Cerebellar cortex (tissue), 1 donor: ENCODE measurements around the gene EPYC.
"Not testable (repeated sequence)": the region's sequence is repeated elsewhere in the genome, so short reads cannot be mapped to it uniquely, and the experiment has no call there.

Source experiments
- DNase-seq: peaks from one replicate; pipeline ENCODE4 v3.0.0-alpha.2; 2015; ENCODE audit warnings: low spot score

The EPYC gene

DNA sequence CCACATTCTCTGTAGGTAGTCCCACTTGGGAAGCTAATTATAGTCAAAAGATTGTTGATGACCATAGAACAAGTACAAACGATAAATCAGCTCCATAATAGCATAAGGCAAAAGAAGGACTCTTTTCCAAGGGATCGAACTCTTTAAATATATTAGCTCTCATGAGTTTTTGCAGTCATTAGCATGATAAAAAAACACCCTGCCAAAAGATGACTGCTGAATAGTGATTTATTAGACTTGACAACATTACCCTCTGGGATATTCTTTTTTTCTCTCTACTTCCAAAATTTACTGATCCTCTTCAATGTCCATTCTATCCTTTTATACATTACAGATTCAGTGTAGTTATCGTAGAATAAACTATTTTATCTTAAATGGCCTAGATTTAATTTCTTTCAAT is 14.2 kb downstream of the EPYC start:
- DNase-seq = no peak

DNA sequence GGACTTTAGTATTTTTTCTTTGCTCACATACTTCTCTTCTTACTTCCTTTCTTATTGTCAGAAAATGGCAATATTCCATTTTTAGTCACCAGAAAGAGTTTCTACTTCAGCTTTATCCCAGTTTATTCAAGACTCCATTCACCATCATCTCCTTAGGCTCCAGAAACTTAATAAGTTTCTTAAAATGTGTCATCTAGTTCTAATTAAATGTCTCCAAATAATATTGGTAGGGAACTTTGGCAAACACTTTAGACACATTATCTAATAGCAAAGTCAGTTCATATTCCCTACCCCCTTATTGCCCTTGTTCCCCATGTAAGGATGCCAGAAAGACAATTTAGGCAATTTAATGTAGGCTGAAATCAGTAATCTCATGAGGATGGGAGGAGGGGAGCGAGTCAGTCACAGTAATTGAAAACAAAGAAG is 15.1 kb downstream of the EPYC start:
- no peak for DNase-seq

DNA sequence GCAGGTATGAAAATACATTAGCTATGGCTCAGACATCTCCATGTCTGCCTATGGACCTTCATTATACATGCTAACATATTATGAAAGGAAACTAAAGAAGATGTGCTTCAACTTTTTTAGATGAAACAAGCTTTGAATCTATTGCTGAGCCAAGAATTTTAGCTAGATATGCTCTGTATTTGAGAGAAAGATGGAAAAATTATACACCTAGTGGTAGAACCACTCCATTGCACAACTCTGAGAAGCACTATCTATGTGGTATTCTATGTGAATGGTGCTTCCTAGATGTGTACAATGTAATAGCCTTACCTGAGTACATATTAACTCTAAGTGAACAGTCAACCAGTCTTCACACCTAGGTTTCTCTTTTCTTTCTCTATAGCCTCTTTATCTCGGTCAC is 17.3 kb downstream of the EPYC start:
- DNase-seq = no peak

DNA sequence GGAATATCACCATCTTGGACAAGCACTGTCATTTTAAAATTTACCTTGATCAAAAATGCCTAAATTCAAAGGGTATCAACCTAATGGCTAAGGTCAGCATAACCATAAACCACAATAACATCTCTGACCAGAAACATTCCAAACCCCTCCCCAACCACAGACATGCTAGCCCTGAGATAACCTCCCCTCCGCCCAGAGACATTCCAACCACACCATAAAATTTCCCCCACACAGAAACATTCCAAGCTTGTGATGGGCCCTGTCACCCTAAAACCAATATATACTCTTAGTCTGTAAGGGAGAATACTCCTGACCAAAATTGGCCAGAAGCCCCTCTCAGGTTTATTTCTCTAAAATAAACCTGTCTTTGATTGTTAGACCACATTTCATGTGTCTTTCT is 17.7 kb downstream of the EPYC start:
- DNase-seq = no peak

DNA sequence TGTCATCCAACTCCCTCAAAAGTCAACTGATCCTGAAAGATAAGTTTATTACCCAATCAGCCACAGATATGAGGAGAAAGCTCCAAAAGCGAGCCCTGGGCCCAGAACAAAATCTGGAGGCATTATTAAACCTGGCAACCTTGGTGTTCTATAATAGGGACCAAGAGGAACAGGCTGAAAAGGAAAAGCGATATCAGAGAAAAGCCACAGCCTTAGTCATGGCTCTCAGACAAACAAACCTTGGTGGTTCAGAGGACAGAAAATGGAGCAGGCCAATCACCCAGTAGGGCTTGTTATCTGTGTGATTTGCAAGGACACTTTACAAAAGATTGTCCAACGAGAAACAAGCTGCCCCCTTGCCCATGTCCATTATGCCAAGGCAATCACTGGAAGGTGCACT is 19.4 kb downstream of the EPYC start:
- not testable (repeated sequence) for DNase-seq

DNA sequence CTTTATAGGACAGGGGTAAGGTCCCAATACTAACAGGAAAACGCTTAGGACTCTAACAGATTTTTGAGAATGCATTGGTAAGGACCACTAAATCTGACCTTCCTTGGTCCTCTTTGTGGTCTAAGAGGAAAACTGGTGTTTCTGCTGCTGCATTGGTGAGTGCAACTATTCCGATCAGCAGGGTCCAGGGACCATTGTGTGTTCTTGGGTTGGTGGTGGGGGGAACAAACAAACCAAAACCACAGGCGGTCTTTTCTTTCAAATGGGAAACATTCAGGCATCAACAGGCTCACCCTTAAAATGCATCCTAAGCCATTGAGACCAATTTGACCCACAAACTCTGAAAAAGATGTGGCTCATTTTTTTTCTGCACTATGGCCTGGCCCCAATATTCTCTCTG is 20.7 kb downstream of the EPYC start:
- DNase-seq = no peak

DNA sequence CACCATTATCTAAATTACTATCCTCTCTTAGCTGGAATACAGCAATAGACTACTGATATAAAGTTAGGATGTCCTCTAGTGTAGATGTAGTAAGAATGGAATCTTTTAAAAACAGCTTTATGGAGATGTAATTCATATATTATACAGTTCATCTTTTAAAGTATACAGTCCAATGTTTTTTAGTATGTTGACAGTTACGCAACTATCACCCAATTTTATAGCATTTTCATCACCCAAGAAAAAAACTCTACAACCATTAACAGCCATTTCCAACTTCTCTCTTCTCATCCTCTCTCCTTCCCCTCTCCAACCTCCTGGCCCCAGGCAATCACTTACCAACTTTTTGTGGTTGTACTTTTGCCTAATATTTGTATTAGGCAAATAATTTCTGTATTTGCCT is 22.6 kb downstream of the EPYC start:
- DNase-seq = no peak

DNA sequence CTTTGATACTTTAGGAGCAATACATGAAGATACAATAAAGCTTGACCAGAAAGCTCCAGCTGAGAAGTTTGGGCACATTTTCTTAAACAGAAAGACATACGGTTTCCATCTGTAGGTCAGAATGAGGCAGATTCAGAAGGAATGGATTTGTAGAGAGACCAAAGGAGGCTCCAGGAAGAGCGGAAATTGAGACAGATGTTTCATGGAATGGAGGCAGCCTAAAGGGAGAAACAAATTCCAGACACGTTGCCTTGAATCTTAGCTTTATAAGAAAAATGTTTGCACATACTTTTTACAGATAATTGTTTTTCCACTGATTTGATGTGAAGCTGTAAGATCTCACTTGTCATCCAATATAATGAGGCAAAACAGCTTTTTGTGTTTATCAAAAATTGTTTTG is 24.8 kb downstream of the EPYC start:
- DNase-seq = no peak

DNA sequence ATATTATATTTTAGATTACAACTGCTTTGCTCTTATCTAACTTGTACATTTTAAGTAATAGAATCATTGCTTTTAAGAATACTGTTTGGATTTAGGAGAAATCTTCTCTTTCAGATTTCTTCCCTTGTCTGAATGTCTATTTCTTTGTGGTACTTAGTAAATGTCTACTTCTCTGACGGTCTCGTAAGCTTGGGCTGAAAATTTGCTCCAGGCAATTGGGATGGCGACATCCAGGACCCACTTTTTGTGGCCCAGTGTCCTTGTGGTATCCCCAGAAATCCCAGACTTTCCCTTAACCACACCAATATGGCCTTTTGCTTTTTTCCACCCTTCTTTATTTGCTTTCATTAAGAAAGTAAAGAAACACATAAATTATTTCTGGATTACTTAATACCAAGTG is 25.8 kb downstream of the EPYC start:
- DNase-seq = no peak

DNA sequence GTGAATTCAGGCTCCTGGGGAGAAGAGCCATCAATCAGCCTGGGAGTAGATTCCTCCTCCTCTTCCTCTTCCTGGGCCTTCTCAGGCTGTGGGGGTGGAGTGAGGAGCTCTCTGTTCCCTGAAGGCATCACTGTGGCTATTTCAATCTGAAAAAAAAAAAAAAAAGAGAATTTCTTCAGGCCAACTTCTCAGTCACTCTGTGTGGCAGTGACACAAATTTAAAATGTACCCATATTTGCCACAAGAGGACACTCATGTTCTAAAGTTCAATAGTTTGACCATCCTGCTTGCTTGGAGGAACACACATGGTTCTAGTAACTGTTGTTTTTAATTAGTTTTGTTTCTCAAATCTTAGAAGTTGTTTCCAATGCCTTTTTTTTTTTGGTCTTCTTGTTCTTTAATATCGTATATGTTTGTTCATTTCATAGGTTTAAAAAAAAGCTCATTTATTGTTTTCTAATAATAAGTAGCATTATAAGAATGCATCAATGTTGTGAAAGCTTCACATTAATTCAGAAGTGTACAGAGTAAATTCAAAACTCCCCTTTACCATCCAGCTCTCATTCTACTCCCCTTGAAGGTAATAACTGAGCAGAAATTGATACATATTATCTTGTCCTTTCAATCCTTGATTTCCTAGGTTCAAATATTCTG is 26.5 kb downstream of the EPYC start:
- DNase-seq = peak; percentile 67

DNA sequence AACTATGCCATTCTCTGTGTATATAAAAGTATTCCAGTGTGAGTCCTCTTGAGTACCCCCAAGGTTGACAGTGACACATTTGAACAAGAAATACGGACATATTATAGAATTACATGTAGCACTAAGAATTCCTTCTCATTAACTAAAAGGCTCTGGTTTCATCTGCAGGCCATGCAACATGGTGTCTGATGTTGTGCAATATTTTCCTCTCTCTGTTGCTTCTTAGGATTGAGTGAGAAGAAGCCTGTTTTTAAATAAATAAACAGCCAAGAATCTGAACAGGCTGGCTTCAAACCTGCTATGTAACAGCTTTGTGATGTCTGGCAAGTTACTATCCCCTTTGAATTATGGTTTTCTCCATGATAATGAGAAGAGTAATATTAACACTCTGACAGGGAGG is 27.5 kb downstream of the EPYC start:
- DNase-seq = no peak

DNA sequence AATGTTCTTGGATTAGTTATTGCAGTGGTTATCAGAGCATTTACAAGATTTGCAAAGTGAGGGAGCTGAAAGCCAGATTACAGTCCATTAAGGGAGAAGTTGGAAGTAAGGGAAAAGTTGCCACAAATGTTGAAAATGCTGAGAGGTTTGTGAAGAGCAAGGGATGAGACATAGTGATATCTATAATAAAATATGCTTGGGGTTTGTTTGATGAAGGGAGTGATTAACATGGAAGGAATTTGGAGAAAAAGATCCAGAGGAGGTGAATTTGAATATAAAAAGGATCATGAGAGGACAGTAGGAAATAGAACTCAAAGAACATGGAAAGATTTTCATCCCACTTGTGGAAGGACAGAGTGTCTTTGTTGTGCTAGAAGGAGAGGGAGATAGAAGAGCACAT is 30.5 kb downstream of the EPYC start:
- DNase-seq = no peak

DNA sequence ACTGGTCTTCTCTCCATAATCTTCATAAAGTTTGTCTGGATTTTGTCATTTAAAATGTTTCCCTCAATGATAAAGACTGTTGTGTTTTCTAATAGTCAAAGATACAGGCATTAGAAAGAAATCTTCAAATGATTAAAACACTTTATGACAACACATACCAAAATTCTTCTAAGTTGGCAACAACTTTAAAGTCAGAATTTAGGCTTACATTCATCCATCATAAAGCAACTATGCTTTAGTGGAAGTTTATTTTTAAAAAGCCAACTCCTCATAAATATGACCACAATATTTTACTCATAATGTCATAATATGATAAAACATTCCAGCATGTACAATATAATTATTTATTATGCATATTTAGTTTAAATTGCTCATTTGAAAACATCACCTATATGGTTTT is 32.5 kb downstream of the EPYC start:
- DNase-seq = no peak

DNA sequence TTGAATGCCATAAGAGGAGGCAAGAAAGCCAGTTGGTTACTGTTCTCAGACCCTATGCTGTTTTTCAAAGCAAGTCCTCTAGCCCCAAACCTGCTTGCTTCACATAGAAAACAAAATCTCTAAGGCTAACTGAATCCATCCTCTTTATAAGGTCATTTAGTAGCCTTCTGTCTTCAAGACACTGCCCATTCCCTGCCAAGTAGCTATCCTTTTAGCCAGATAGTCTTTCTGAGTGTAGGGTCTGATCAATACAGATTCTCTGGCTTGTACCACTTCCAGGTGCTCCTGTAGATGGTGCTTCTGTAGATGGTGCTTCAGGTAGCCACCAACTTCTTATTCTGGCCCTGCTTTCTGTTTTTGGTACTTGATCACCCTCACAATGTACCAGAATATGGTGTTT is 33.9 kb downstream of the EPYC start:
- DNase-seq = no peak

DNA sequence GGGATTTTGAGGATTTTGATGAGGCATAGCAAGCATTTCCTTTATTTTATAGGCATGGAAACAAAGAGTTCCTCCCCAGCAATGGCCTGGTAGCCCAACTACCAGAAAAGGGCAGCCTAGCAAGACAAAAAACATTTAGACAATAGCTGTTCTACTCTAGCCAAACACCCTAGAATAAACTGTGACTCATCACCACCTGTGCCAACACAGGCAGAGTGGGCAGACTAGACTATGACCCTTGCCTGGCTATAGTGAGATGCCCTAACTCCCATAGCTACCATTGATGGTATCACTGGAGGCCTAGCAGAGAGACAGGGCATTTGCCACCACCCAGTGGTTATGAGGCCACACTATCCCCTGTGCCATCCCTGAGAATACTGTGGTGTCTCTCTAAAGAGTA is 34.3 kb downstream of the EPYC start:
- no peak for DNase-seq

DNA sequence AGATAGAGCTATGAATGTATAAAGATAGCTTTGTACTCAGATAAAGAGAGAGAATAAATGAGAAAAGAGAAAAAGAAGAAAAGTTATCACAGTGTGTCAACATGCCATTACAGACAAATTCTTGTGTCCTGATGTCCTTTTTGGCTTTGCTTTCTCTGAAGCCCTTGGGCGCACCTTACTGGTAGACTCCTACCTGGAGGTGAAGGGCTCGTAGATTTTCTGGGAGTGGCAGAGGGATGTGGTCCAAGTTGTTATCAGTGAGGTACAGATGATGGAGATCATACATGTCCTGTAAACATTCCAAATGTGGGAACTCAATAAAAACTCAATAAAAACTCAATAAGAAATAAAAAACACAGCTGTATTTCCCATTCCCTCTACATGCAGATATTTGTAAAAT is 34.9 kb downstream of the EPYC start:
- no peak for DNase-seq

DNA sequence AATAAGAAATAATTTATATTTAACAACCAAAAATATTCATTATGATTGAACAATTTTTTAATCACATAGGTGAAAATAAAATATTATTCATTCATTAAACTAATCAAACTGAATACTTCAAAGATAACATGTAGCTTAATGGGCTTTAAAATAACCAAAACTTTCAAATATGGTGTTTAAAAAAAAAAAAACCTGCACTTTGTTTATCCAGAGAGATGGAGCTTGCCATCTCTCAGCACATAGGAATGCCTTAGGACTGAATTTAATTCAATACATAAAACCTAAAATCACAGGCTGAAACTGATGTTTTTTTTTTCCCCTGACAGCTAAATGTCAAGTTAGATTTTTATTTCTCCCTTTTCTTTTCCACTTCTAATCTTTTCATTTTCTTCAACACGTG is 35.4 kb downstream of the EPYC start:
- DNase-seq = no peak

DNA sequence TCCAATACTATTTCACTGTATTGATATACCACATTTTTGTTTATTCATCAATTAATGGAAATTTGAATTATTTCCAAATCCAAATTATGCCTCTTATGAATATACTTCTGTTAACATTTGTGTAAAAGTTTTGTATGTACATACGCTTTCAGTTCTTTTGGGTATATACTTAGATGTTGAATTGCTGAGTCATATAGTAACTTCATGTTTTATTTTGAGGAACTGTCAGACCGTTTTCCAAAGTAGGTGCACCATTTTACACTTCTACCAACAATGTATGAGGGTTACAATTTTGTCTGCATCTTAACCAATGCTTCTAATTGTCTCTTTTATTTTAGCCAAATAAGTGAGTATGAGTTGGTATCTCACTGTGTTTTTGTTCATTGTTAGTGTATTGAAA is 39.6 kb downstream of the EPYC start:
- no peak for DNase-seq

DNA sequence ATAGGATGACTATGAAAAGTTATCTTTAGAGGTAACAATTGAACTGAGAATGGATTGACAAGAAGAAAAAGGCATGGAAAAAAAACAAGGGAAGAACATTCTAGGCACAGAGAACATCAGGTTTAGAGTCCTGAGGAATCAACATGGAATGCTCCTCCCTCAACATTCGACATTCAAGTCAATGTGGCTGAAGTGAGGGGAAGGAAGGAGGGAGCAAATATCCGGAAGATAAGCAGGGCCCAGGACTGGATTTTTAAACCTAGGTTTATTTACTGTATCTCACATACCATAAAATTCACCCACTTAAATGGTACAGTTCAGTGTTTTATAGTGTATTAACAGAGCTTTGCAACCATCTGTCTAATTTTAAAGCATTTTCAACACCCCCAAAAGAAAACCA is 40.2 kb downstream of the EPYC start:
- DNase-seq = no peak

DNA sequence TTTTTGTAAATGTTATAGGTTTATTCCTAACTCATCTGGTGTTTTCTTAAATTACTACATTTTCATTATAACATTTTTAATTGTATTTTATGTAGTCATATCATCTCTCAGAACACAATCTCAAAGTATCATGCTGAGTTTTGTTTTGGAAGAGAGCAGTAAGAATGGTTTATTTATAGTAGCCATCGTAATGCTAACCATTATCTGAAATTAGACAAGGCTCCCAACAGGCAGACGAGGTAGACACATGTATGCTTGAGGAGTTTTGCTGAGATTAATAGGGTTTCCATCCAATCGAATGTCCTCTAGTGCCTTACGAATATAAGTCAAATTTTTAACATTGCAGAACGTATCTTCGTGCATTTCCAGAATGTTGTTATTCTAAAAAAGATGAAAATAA is 40.8 kb downstream of the EPYC start:
- DNase-seq = no peak

DNA sequence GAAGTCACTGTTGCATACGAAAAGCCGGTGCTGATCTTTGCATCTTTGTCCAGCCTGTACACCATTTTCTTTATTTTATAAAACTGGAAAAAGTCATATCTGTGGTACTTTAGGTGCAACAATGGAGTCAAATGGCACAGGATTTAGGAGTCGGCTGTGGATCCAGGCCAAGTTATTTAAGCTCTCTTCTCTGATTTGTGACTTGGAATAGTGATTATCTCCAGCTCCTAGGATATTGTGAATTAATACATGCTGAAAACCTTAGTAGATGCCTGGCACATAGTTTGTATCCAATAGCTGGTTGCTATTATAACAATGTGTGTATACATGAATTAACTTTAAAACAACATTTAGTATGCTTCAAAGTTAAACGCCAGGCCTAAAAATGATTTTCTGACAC is 43.6 kb downstream of the EPYC start:
- DNase-seq = no peak

DNA sequence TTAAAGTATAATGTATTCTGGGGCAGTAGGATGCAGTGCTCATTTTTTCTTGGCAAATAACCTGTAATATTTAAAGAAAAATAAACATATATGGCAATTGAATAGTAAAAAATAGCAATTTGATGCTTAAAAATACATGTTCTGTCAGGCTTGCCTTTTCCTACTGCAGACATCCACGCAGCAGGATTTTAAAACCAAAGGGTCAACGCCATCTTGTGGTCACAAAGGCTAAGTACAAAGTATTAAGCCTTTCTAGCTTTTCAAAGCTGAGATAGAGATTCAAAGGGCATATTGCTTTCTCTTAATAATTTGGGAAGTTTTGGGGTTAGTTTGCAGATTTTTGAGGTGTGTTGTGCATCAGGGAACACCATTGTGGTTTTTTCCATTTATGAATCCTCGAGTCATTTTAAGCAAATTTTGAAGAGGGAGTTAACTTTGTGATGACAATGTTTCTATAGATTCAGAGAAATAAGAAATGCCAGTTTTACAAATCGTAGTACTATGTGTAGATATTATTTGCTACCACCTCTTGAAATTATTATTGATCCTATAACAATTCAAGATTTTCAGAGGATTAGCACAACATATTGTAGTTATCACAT is 45.1 kb downstream of the EPYC start:
- DNase-seq = peak; percentile 69

DNA sequence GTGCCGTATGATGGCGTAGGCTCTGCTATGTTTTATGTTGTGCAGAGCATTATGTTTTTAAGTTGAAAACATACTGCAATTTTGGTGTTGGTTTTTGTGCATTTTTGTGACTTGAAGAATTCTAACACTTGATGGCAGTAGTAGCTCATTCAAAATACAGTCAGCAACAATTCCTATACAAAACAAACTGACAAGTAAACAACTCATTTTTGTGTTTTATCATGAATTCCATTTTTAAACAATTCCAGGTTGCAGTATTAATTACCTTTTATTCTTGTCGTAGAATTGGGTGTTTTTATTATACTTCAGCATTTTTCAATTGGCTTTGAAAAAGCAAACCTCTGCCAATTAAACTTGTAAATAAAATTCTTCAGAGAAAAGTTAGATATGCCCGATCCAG is 45.7 kb downstream of the EPYC start:
- peak; percentile 14 for DNase-seq

DNA sequence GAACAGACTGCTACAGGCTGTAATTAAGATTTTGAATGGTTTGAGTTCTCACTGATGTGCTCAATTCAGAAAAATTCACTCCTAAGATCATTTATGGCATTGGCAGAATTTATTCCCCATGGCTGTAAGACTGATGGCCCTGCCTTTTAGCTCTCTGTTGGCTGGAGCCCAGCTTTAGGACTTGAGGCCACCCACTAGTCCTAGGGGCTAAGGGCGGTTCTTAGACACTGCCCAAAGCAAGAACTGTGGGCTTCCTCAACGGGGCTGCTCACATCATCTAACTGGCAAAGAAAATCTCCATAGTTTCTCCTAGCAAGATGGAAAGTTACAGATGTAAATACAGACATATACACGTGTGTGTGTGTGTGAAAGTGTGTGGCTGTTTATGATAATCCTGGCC is 46.4 kb downstream of the EPYC start:
- DNase-seq = no peak
